GM23338 (cell line): ENCODE data around the gene ABCA13. TPM values are rescaled to one million over a fixed set of nuclear protein-coding genes. Genes with fewer than 3 reads are reported as not detected.

Experiments used
- ATAC-seq: fragments of 200-7000 bp; cut with Tn5 transposase; 3 replicates; pipeline ENCODE4 v1.9.1; 2020
- DNase-seq: peaks from one replicate; pipeline ENCODE4 v3.0.0-alpha.2; 2015; ENCODE audit warnings: low spot score
- H2AFZ ChIP-seq: fragments of 200-600 bp; sonication (generic); 2 replicates; pipeline ENCODE4 v1.8.0; 2016; ENCODE audit warnings: antibody characterized with exemption, mild to moderate bottlenecking, moderate library complexity
- H3F3A ChIP-seq: fragments of 200-600 bp; sonication (generic); replicated peaks from 2 replicates; pipeline ENCODE4 v1.8.0; 2017; ENCODE audit warnings: antibody characterized with exemption, mixed run types, low read depth
- H3K27ac ChIP-seq: fragments of 200-600 bp; sonication (generic); 2 replicates; pipeline ENCODE4 v1.6.1; 2016; ENCODE audit warnings: low read depth
- H3K27me3 ChIP-seq: fragments of 200-600 bp; sonication (generic); 2 replicates; pipeline ENCODE4 v1.8.0; 2016; ENCODE audit warnings: mild to moderate bottlenecking, mixed run types, moderate library complexity; ENCODE audit not compliant: insufficient read depth
- H3K36me3 ChIP-seq: fragments of 200-600 bp; sonication (generic); 2 replicates; pipeline ENCODE4 v1.8.0; 2016; ENCODE audit warnings: mild to moderate bottlenecking; ENCODE audit not compliant: insufficient read depth
- H3K4me1 ChIP-seq: fragments of 200-600 bp; sonication (generic); 2 replicates; pipeline ENCODE4 v1.8.0; 2016; ENCODE audit warnings: mild to moderate bottlenecking, moderate library complexity; ENCODE audit not compliant: insufficient read depth
- H3K4me2 ChIP-seq: fragments of 200-600 bp; sonication (generic); 2 replicates; pipeline ENCODE4 v1.7.1; 2017; ENCODE audit warnings: mixed run types
- H3K4me3 ChIP-seq: fragments of 200-600 bp; sonication (generic); 2 replicates; pipeline ENCODE4 v1.6.1; 2016; ENCODE audit warnings: mixed run types
- H3K79me2 ChIP-seq: fragments of 200-600 bp; sonication (generic); replicated peaks from 2 replicates; pipeline ENCODE4 v1.8.0; 2017; ENCODE audit warnings: mild to moderate bottlenecking; ENCODE audit not compliant: insufficient read depth
- H3K9me2 ChIP-seq: fragments of 200-600 bp; sonication (generic); 2 replicates; pipeline ENCODE4 v1.8.0; 2017; ENCODE audit not compliant: insufficient read depth
- H4K20me1 ChIP-seq: fragments of 200-600 bp; sonication (generic); replicated peaks from 2 replicates; pipeline ENCODE4 v1.8.0; 2017; ENCODE audit warnings: mild to moderate bottlenecking; ENCODE audit not compliant: insufficient read depth
- H3K27ac Mint-ChIP-seq: 2 replicates; pipeline ENCODE4 v1.8.0; 2020; ENCODE audit warnings: inconsistent platforms, mild to moderate bottlenecking, moderate library complexity, mixed read lengths
- H3K27me3 Mint-ChIP-seq: 3 replicates; pipeline ENCODE4 v1.8.0; 2022; ENCODE audit warnings: low read depth, mild to moderate bottlenecking, moderate library complexity, mixed read lengths, inconsistent platforms; ENCODE audit not compliant: insufficient read depth, poor library complexity
- H3K36me3 Mint-ChIP-seq: 3 replicates; pipeline ENCODE4 v1.8.0; 2021; ENCODE audit warnings: low read depth, mild to moderate bottlenecking, inconsistent platforms, moderate library complexity, mixed read lengths
- H3K4me1 Mint-ChIP-seq: 3 replicates; pipeline ENCODE4 v1.8.0; 2020; ENCODE audit warnings: mild to moderate bottlenecking, inconsistent platforms, mixed read lengths
- H3K4me3 Mint-ChIP-seq: 3 replicates; pipeline ENCODE4 v1.8.0; 2021; ENCODE audit warnings: moderate library complexity, mild to moderate bottlenecking, inconsistent platforms, mixed read lengths
- H3K9me3 Mint-ChIP-seq: 3 replicates; pipeline ENCODE4 v1.8.0; 2020; ENCODE audit warnings: moderate library complexity, mild to moderate bottlenecking, inconsistent platforms, mixed read lengths
- CREB1 ChIP-seq: fragments of 250-450 bp; sonication (Bioruptor Pico); IDR thresholded peaks from 2 replicates; pipeline ENCODE4 v1.5.0; 2020; ENCODE audit warnings: low read depth, mild to moderate bottlenecking, moderate library complexity
- EZH2 ChIP-seq: fragments of 200-600 bp; sonication (generic); IDR thresholded peaks from one replicate; pipeline ENCODE4 v1.8.0; 2017; ENCODE audit warnings: antibody characterized with exemption, mild to moderate bottlenecking, low read depth; ENCODE audit not compliant: unreplicated experiment
- EZH2phosphoT487 ChIP-seq: fragments of 200-600 bp; sonication (generic); IDR thresholded peaks from one replicate; pipeline ENCODE4 v1.8.1; 2018; ENCODE audit warnings: antibody characterized with exemption; ENCODE audit not compliant: unreplicated experiment
- JUNB ChIP-seq: IDR thresholded peaks from one replicate; pipeline ENCODE4 v1.6.1; 2016; ENCODE audit warnings: antibody characterized with exemption; ENCODE audit not compliant: unreplicated experiment
- NANOG ChIP-seq: IDR thresholded peaks from 2 replicates; pipeline ENCODE4 v1.6.1; 2016; ENCODE audit warnings: antibody characterized with exemption, borderline replicate concordance
- POLR2AphosphoS5 ChIP-seq: IDR thresholded peaks from 2 replicates; pipeline ENCODE4 v1.6.1; 2016; ENCODE audit warnings: antibody characterized with exemption, low read depth
- STAT1 ChIP-seq: IDR thresholded peaks from one replicate; pipeline ENCODE4 v1.6.1; 2016; ENCODE audit warnings: antibody characterized with exemption; ENCODE audit not compliant: unreplicated experiment
- ZNF114 ChIP-seq: fragments of 250-450 bp; sonication (Bioruptor Pico); IDR thresholded peaks from 2 replicates; pipeline ENCODE4 v1.5.0; 2020; ENCODE audit warnings: mild to moderate bottlenecking, moderate library complexity
- ZNF331 ChIP-seq: fragments of 250-450 bp; sonication (Bioruptor Pico); IDR thresholded peaks from 2 replicates; pipeline ENCODE4 v1.5.0; 2020; ENCODE audit warnings: low read depth, mild to moderate bottlenecking, moderate library complexity
- polyA plus RNA-seq: library from polyadenylated mRNA; unstranded; fragments of >200 nt; fragmentation: Nextera tagmentation; extraction: Ambion mirVana; gene quantifications from 2 replicates; pipeline ENCODE4 v1.2.1, GENCODE V29; 2016
- total RNA-seq: library from RNA; depleted of rRNA; stranded (reverse); fragments of >200 nt; shearing (Covaris generic); gene quantifications from 2 replicates; pipeline ENCODE4 v1.2.3, GENCODE V29; 2014
- TF ChIP-seq, protein P1 (sequence below): IDR thresholded peaks from 2 replicates; pipeline ENCODE4 v1.6.1; 2016; ENCODE audit warnings: antibody characterized with exemption
- TF ChIP-seq, protein P2 (sequence below): fragments of 250-450 bp; sonication (Bioruptor Pico); IDR thresholded peaks from 2 replicates; pipeline ENCODE4 v1.5.0; 2020; ENCODE audit warnings: mild to moderate bottlenecking, moderate library complexity
- TF ChIP-seq, protein P3 (sequence below), 2 experiments: fragments of 200-600 bp in 1 of 2; sonication (generic) in 1 of 2; conservative IDR thresholded peaks; 2 replicates each; pipeline versions ENCODE4 v1.5.1 to v1.6.1; 2016 to 2017; ENCODE audit warnings: antibody characterized with exemption in 2 of 2, low read depth in 2 of 2, mild to moderate bottlenecking in 2 of 2, moderate library complexity in 1 of 2
- TF ChIP-seq, protein P4 (sequence below): IDR thresholded peaks from one replicate; pipeline ENCODE4 v1.6.1; 2018; ENCODE audit warnings: antibody characterized with exemption; ENCODE audit not compliant: unreplicated experiment

The ABCA13 gene
- total and polyA plus RNA-seq, 2 experiments from 2014 or later, result 0.21 TPM; not detected in 1

DNA sequence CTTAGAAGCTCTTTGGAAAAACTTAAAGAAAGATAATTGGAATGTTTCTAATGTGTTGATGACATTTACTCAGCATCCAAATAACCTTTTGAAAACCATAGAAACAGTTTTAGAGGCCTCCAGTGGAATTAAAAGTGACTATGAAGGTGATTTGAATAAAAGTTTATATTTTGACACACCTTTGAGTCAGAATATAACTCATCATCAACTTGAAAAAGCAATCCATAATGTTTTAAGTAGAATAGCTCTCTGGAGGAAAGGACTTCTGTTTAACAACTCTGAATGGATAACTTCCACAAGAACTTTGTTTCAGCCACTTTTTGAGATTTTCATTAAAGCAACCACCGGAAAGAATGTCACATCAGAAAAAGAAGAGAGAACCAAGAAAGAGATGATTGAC is 108.2 kb downstream of the ABCA13 start:
- Histone ChIP-seq H3K27ac (no peak overlapping the region), H2AFZ (no peak overlapping the region), H3K27me3 (no peaks in the 10 kb centered on the region), H3K4me1 (no peaks in the 10 kb centered on the region), H3K4me2 (no peak overlapping the region), H4K20me1 (no peaks in the 10 kb centered on the region), H3F3A (no peaks in the 10 kb centered on the region), H3K79me2 (no peaks in the 10 kb centered on the region), H3K9me2 (peaks cover 10% of the 10 kb centered on the region; the same call in 1 of the 2 replicates), H3K4me3 (no peak overlapping the region), H3K36me3 (no peaks in the 10 kb centered on the region)
- H3K4me3 Mint-ChIP-seq, result no peak overlapping the region
- H3K9me3 Mint-ChIP-seq, result no peaks in the 10 kb centered on the region
- DNase-seq, result no peak
- no peaks in the 10 kb centered on the region for H3K36me3 Mint-ChIP-seq
- H3K27me3 Mint-ChIP-seq, result peaks cover 7% of the 10 kb centered on the region
- H3K27ac Mint-ChIP-seq, result no peak overlapping the region
- H3K4me1 Mint-ChIP-seq, result no peaks in the 10 kb centered on the region
- ATAC-seq, result no peak
- no peak for TF ChIP-seq EZH2phosphoT487
- TF ChIP-seq CREB1 (CRISPR knock-in tag), result no peak
- TF ChIP-seq ZNF114, result no peak
- no peak for TF ChIP-seq POLR2AphosphoS5
- TF ChIP-seq, protein P1, sequence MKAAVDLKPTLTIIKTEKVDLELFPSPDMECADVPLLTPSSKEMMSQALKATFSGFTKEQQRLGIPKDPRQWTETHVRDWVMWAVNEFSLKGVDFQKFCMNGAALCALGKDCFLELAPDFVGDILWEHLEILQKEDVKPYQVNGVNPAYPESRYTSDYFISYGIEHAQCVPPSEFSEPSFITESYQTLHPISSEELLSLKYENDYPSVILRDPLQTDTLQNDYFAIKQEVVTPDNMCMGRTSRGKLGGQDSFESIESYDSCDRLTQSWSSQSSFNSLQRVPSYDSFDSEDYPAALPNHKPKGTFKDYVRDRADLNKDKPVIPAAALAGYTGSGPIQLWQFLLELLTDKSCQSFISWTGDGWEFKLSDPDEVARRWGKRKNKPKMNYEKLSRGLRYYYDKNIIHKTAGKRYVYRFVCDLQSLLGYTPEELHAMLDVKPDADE, result no peak
- TF ChIP-seq STAT1, result no peak
- no peak for TF ChIP-seq JUNB
- TF ChIP-seq ZNF331 (CRISPR knock-in tag), result no peak
- TF ChIP-seq, protein P2, sequence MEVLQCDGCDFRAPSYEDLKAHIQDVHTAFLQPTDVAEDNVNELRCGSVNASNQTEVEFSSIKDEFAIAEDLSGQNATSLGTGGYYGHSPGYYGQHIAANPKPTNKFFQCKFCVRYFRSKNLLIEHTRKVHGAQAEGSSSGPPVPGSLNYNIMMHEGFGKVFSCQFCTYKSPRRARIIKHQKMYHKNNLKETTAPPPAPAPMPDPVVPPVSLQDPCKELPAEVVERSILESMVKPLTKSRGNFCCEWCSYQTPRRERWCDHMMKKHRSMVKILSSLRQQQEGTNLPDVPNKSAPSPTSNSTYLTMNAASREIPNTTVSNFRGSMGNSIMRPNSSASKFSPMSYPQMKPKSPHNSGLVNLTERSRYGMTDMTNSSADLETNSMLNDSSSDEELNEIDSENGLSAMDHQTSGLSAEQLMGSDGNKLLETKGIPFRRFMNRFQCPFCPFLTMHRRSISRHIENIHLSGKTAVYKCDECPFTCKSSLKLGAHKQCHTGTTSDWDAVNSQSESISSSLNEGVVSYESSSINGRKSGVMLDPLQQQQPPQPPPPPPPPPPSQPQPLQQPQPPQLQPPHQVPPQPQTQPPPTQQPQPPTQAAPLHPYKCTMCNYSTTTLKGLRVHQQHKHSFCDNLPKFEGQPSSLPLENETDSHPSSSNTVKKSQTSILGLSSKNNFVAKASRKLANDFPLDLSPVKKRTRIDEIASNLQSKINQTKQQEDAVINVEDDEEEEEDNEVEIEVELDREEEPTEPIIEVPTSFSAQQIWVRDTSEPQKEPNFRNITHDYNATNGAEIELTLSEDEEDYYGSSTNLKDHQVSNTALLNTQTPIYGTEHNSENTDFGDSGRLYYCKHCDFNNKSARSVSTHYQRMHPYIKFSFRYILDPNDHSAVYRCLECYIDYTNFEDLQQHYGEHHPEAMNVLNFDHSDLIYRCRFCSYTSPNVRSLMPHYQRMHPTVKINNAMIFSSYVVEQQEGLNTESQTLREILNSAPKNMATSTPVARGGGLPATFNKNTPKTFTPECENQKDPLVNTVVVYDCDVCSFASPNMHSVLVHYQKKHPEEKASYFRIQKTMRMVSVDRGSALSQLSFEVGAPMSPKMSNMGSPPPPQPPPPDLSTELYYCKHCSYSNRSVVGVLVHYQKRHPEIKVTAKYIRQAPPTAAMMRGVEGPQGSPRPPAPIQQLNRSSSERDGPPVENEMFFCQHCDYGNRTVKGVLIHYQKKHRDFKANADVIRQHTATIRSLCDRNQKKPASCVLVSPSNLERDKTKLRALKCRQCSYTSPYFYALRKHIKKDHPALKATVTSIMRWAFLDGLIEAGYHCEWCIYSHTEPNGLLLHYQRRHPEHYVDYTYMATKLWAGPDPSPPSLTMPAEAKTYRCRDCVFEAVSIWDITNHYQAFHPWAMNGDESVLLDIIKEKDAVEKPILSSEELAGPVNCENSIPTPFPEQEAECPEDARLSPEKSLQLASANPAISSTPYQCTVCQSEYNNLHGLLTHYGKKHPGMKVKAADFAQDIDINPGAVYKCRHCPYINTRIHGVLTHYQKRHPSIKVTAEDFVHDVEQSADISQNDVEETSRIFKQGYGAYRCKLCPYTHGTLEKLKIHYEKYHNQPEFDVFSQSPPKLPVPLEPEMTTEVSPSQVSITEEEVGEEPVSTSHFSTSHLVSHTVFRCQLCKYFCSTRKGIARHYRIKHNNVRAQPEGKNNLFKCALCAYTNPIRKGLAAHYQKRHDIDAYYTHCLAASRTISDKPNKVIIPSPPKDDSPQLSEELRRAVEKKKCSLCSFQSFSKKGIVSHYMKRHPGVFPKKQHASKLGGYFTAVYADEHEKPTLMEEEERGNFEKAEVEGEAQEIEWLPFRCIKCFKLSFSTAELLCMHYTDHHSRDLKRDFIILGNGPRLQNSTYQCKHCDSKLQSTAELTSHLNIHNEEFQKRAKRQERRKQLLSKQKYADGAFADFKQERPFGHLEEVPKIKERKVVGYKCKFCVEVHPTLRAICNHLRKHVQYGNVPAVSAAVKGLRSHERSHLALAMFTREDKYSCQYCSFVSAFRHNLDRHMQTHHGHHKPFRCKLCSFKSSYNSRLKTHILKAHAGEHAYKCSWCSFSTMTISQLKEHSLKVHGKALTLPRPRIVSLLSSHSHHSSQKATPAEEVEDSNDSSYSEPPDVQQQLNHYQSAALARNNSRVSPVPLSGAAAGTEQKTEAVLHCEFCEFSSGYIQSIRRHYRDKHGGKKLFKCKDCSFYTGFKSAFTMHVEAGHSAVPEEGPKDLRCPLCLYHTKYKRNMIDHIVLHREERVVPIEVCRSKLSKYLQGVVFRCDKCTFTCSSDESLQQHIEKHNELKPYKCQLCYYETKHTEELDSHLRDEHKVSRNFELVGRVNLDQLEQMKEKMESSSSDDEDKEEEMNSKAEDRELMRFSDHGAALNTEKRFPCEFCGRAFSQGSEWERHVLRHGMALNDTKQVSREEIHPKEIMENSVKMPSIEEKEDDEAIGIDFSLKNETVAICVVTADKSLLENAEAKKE (CRISPR knock-in tag), result no peak
- TF ChIP-seq, protein P3, sequence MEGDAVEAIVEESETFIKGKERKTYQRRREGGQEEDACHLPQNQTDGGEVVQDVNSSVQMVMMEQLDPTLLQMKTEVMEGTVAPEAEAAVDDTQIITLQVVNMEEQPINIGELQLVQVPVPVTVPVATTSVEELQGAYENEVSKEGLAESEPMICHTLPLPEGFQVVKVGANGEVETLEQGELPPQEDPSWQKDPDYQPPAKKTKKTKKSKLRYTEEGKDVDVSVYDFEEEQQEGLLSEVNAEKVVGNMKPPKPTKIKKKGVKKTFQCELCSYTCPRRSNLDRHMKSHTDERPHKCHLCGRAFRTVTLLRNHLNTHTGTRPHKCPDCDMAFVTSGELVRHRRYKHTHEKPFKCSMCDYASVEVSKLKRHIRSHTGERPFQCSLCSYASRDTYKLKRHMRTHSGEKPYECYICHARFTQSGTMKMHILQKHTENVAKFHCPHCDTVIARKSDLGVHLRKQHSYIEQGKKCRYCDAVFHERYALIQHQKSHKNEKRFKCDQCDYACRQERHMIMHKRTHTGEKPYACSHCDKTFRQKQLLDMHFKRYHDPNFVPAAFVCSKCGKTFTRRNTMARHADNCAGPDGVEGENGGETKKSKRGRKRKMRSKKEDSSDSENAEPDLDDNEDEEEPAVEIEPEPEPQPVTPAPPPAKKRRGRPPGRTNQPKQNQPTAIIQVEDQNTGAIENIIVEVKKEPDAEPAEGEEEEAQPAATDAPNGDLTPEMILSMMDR (conservative IDR thresholded peaks at IDR 0.05; ENCODE audit: low read depth in 2 of 2), result no peak
- no peak for TF ChIP-seq NANOG
- TF ChIP-seq EZH2, result no peak
- TF ChIP-seq, protein P4, sequence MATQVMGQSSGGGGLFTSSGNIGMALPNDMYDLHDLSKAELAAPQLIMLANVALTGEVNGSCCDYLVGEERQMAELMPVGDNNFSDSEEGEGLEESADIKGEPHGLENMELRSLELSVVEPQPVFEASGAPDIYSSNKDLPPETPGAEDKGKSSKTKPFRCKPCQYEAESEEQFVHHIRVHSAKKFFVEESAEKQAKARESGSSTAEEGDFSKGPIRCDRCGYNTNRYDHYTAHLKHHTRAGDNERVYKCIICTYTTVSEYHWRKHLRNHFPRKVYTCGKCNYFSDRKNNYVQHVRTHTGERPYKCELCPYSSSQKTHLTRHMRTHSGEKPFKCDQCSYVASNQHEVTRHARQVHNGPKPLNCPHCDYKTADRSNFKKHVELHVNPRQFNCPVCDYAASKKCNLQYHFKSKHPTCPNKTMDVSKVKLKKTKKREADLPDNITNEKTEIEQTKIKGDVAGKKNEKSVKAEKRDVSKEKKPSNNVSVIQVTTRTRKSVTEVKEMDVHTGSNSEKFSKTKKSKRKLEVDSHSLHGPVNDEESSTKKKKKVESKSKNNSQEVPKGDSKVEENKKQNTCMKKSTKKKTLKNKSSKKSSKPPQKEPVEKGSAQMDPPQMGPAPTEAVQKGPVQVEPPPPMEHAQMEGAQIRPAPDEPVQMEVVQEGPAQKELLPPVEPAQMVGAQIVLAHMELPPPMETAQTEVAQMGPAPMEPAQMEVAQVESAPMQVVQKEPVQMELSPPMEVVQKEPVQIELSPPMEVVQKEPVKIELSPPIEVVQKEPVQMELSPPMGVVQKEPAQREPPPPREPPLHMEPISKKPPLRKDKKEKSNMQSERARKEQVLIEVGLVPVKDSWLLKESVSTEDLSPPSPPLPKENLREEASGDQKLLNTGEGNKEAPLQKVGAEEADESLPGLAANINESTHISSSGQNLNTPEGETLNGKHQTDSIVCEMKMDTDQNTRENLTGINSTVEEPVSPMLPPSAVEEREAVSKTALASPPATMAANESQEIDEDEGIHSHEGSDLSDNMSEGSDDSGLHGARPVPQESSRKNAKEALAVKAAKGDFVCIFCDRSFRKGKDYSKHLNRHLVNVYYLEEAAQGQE, result no peak
